Activated T-cell treated with anti-CD3 and anti-CD28 coated beads, Interleukin-2, amount 50 U/mL, for 4 hours (primary cell): ENCODE data around the gene HOXD12. TPM values are rescaled to one million over a fixed set of nuclear protein-coding genes. Genes with fewer than 3 reads are reported as not detected.

Experiments
- ATAC-seq, 2 donors: fragments of 200-7000 bp; cut with Tn5 transposase; one replicate each; pipeline ENCODE4 v1.10.0; 2021
- DNase-seq: peaks from one replicate; pipeline ENCODE4 v3.0.0-alpha.2; 2020
- H3K27me3 Mint-ChIP-seq: one replicate; pipeline ENCODE4 v1.8.0; 2021; ENCODE audit warnings: low read depth, mixed read lengths
- H3K36me3 Mint-ChIP-seq: one replicate; pipeline ENCODE4 v1.8.0; 2022; ENCODE audit warnings: mixed read lengths; ENCODE audit not compliant: insufficient read depth
- H3K4me1 Mint-ChIP-seq: one replicate; pipeline ENCODE4 v1.8.0; 2021; ENCODE audit warnings: low read depth, mixed read lengths
- H3K4me3 Mint-ChIP-seq: one replicate; pipeline ENCODE4 v1.8.0; 2021; ENCODE audit warnings: mild to moderate bottlenecking, moderate library complexity, mixed read lengths
- H3K9me3 Mint-ChIP-seq: one replicate; pipeline ENCODE4 v1.8.0; 2021; ENCODE audit warnings: mixed read lengths
- total RNA-seq, 3 donors: library from RNA; stranded (reverse); gene quantifications; one replicate each; pipeline ENCODE4 v1.2.1, GENCODE V29; 2021

The HOXD12 gene
- total RNA-seq, 3 donors from 2014 or later, result not detected

- H3K4me1 Mint-ChIP-seq, result peaks cover 32% of the 10 kb centered on the region
These were observed 32.2 kb downstream of the HOXD12 start for GRCh38 chr2:176131848-176132158.

GRCh38 chr2:176132205-176133171 is 32.9 kb downstream of the HOXD12 start:
- ATAC-seq, result no peak
- Mint-ChIP-seq H3K9me3 (peaks cover 4% of the 10 kb centered on the region), H3K27me3 (peaks cover 82% of the 10 kb centered on the region), H3K36me3 (peaks cover 2% of the 10 kb centered on the region), H3K4me3 (peak overlapping the region; percentile 74), H3K4me1 (peaks cover 32% of the 10 kb centered on the region)
- DNase-seq, result no peak

More at GRCh38 chr2:176131848-176132158, 32.2 kb downstream of the HOXD12 start:
- H3K27me3 Mint-ChIP-seq, result peaks cover 81% of the 10 kb centered on the region
- no peak for DNase-seq
- ATAC-seq, result no peak
- peaks cover 4% of the 10 kb centered on the region for H3K9me3 Mint-ChIP-seq
- H3K4me3 Mint-ChIP-seq, result peak overlapping the region; percentile 74
- H3K36me3 Mint-ChIP-seq, result peaks cover 2% of the 10 kb centered on the region

GRCh38 chr2:176133389-176133788 is 33.8 kb downstream of the HOXD12 start:
- ATAC-seq (no peak), DNase-seq (no peak)
- H3K27me3 Mint-ChIP-seq, result peaks cover 82% of the 10 kb centered on the region
- H3K4me3 Mint-ChIP-seq, result no peak overlapping the region
- H3K9me3 Mint-ChIP-seq, result peaks cover 4% of the 10 kb centered on the region
- H3K4me1 Mint-ChIP-seq, result peaks cover 24% of the 10 kb centered on the region
- peaks cover 2% of the 10 kb centered on the region for H3K36me3 Mint-ChIP-seq

GRCh38 chr2:176134035-176134434 is 34.4 kb downstream of the HOXD12 start:
- Mint-ChIP-seq H3K36me3 (peaks cover 2% of the 10 kb centered on the region), H3K4me1 (peaks cover 21% of the 10 kb centered on the region), H3K27me3 (peaks cover 82% of the 10 kb centered on the region), H3K4me3 (no peak overlapping the region), H3K9me3 (peaks cover 5% of the 10 kb centered on the region)
- no peak for DNase-seq
- ATAC-seq, result no peak

GRCh38 chr2:176135035-176135440 is 35.4 kb downstream of the HOXD12 start:
- Mint-ChIP-seq H3K9me3 (peaks cover 8% of the 10 kb centered on the region), H3K36me3 (peaks cover 2% of the 10 kb centered on the region), H3K27me3 (peaks cover 88% of the 10 kb centered on the region), H3K4me1 (peaks cover 22% of the 10 kb centered on the region), H3K4me3 (no peak overlapping the region)
- no peak for ATAC-seq
- no peak for DNase-seq

- ATAC-seq (no peak), DNase-seq (no peak)
- Mint-ChIP-seq H3K4me1 (peaks cover 24% of the 10 kb centered on the region), H3K9me3 (peaks cover 4% of the 10 kb centered on the region), H3K4me3 (no peak overlapping the region), H3K36me3 (peaks cover 2% of the 10 kb centered on the region), H3K27me3 (peaks cover 91% of the 10 kb centered on the region)
These were observed 37.0 kb downstream of the HOXD12 start for GRCh38 chr2:176136374-176137251.

DNA sequence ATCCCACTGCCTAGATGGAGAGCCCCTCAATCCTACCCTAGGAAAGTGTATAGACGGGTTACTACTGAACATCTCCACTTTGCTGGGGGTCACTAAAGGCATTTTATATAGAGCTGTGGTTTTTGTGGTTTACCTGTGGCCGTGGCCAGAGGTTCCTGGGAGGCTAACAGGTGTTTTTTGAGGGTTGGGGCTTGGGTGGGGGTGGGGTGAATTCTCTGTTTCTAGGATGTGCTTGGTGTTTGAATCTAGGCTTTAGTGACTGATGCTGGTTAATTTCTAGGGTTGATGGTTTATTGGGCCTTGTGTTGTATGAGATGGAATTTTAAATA is 37.6 kb downstream of the HOXD12 start:
- Mint-ChIP-seq H3K36me3 (peaks cover 2% of the 10 kb centered on the region), H3K4me3 (no peak overlapping the region), H3K4me1 (peaks cover 21% of the 10 kb centered on the region), H3K27me3 (peaks cover 92% of the 10 kb centered on the region), H3K9me3 (peaks cover 4% of the 10 kb centered on the region)
- ATAC-seq, result no peak
- DNase-seq, result no peak

DNA sequence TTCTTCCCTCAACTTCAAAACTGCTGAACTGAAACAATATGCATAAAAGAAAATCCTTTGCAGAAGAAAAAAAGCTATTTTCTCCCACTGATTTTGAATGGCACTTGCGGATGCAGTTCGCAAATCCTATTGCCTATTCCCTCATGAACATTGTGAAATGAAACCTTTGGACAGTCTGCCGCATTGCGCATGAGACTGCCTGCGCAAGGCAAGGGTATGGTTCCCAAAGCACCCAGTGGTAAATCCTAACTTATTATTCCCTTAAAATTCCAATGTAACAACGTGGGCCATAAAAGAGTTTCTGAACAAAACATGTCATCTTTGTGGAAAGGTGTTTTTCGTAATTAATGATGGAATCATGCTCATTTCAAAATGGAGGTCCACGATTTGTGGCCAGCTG is 38.3 kb downstream of the HOXD12 start:
- H3K4me3 Mint-ChIP-seq, result no peak overlapping the region
- H3K27me3 Mint-ChIP-seq, result peaks cover 92% of the 10 kb centered on the region
- ATAC-seq, result no peak
- H3K9me3 Mint-ChIP-seq, result peaks cover 4% of the 10 kb centered on the region
- no peak for DNase-seq
- H3K4me1 Mint-ChIP-seq, result peaks cover 18% of the 10 kb centered on the region
- H3K36me3 Mint-ChIP-seq, result peaks cover 2% of the 10 kb centered on the region

DNA sequence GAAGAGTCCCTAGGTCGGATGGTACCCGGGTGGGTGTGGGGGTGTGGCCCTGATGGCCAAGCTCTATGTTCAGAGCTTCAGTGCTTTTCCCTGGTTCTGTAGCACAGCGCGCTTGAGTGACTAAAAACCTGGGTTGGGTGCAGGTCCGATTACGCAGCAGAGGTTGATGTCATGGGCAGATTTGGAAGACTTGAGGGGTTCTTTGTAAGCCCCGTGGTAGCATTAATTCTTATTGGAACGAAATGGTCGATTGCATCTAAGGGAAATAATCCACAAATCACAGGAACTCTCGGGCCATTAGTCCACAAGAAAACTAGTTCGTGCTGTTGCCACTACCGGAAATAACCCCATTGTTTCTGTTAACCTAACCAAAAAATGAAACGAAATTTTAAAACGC is 38.9 kb downstream of the HOXD12 start:
- Mint-ChIP-seq H3K9me3 (peaks cover 4% of the 10 kb centered on the region), H3K36me3 (peaks cover 2% of the 10 kb centered on the region), H3K27me3 (peaks cover 92% of the 10 kb centered on the region), H3K4me1 (peaks cover 18% of the 10 kb centered on the region), H3K4me3 (no peak overlapping the region)
- DNase-seq (no peak), ATAC-seq (no peak)

DNA sequence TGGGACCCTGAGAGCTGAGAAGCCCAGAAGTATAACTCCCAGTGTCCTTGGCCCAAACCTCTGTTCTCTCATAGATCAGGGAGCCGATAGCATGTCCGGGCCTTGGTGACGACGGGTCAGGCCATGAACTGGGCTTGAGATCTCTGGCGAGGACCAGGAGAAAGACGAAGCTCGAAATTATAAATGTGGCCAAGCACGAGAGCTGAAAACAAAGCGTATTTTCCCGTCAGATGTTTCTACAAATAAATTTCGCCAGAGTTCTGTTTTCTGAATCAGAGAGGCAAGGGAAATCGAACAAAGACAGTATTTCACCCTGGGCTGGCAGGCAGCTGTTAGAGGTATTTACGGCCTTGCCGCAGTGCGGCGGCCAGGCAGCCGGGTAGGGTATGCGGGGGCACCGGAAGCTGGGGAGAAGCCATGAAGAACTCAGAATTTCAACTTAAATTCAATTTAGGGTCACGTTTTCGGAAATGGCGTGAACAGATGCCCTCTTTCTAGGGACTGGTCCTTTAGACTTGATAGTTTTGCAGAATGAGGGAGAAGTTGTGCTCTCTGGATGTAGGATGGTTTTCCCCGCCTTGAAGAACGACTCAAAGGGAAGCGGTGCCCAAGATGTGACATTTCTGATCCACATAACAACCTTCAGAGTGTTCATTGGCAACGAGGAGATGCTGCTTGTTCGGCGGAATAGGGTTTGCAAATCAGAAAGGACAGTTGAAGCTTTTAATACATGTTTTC is 39.5 kb downstream of the HOXD12 start:
- ATAC-seq (no peak), DNase-seq (no peak)
- peaks cover 4% of the 10 kb centered on the region for H3K9me3 Mint-ChIP-seq
- H3K36me3 Mint-ChIP-seq, result peaks cover 2% of the 10 kb centered on the region
- peaks cover 92% of the 10 kb centered on the region for H3K27me3 Mint-ChIP-seq
- H3K4me3 Mint-ChIP-seq, result no peak overlapping the region
- H3K4me1 Mint-ChIP-seq, result peaks cover 18% of the 10 kb centered on the region

- peaks cover 4% of the 10 kb centered on the region for H3K9me3 Mint-ChIP-seq
- ATAC-seq (no peak), DNase-seq (no peak)
- H3K4me1 Mint-ChIP-seq, result peaks cover 18% of the 10 kb centered on the region
- no peak overlapping the region for H3K4me3 Mint-ChIP-seq
- H3K27me3 Mint-ChIP-seq, result peaks cover 89% of the 10 kb centered on the region
- H3K36me3 Mint-ChIP-seq, result peaks cover 2% of the 10 kb centered on the region
These were observed 40.3 kb downstream of the HOXD12 start for GRCh38 chr2:176139661-176140512.

DNA sequence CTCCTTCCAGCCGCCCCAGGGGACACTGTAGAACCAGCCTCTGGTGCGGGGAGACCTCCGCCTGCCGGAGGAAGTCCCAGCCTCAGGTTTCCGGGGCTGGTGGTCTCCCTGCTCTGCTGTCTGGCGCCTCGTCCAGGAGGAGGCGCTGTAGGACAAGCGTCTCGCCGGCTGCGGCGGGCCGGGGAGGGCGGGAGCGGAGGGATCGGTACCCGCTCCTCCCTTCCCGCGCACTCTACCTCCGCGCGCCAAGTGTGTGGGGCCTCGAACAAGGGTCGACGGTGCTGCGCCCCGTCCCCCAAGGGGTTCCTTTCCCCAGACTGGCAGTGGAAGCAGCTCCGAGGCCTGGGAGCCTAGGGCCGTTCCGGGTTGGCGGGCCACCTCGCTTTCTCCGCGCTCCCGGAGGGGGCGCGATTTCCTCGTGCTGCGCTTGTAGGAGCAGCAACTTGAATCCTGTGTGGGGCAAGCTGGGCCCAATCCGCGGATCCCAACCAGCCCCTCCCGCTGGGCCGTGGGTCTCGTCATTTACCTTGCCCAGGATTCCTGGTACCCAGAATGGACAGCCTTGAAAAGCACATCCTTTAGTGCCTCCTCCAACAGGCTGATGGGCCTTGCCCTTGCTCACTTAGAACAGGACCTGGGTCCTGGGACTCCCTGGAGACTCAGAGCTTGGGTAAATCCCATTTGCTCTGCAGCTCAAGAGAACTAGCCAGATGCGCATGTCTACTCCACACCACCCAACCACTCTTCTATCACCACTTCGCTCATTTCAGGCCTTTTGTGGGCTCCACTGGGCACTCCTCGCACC is 41.1 kb downstream of the HOXD12 start:
- peaks cover 89% of the 10 kb centered on the region for H3K27me3 Mint-ChIP-seq
- peak; percentile 89 to 94 for ATAC-seq
- H3K9me3 Mint-ChIP-seq, result peaks cover 4% of the 10 kb centered on the region
- no peaks in the 10 kb centered on the region for H3K36me3 Mint-ChIP-seq
- H3K4me1 Mint-ChIP-seq, result peaks cover 13% of the 10 kb centered on the region
- DNase-seq, result peak; percentile 57
- no peak overlapping the region for H3K4me3 Mint-ChIP-seq

DNA sequence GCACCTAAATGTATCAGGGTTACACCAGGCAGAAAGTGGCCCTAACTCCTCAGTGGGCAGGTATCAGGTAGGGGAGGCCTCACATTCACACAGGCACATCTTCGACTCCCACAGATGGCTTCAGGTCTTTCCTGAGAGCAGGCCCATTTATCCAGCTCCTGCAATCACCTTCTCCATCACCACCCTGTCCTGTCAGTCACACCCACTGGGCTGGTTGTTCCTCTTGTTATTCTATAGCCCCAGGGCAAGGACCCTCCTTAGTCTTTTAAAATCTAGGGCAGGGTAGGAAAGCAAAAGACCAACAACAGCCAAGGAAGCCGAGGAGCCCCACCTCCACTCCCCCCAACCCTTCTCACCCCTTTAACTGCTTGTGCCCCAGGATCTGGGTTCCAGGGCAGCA is 42.7 kb downstream of the HOXD12 start:
- ATAC-seq (no peak), DNase-seq (no peak)
- Mint-ChIP-seq H3K36me3 (no peaks in the 10 kb centered on the region), H3K9me3 (peaks cover 4% of the 10 kb centered on the region), H3K27me3 (peaks cover 93% of the 10 kb centered on the region), H3K4me3 (no peak overlapping the region), H3K4me1 (peaks cover 12% of the 10 kb centered on the region)
